ENCODE measurements around the gene UMODL1. TPM values are rescaled to one million over a fixed set of nuclear protein-coding genes. Genes with fewer than 3 reads are reported as not detected.

Gene UMODL1
- total RNA-seq, 2 experiments from 2014 or later: 7.4 to 12.3 TPM

DNA sequence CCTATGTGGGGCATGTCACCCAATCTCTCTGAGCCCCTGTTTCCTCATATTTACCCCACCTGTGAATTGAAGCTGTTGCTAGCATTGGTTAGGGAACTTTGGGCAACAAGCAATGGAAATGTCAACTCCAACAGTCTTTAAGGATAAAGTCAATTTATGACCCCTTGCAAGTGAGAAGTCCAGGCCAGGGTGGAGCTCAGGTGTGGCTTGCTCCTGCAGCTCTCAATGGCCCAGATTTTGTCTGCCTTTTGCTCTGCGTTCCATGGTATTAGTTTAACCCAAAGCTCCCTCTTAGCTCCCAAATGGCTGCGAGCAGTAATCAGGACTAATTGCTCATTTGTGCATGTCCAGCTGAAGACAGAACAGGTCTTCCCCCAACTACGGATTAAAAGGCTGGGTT is 77.5 kb downstream of the UMODL1 start:
- POLR2A ChIA-PET: no interaction called here
- intact Hi-C loops (cut with micrococcal nuclease; ENCODE audit: unreplicated experiment): loop anchor here (5.0 kb wide), 1 partner anchor 159 kb away; no protein-coding TSS in a partner anchor
- Histone ChIP-seq H3K9me2 (ENCODE audit: insufficient read depth, low read length) (no peaks in the 10 kb centered on the region), H4K20me1 (ENCODE audit: insufficient read depth, low read length) (no peaks in the 10 kb centered on the region), H3K9me3 (ENCODE audit: low read length) (no peaks in the 10 kb centered on the region), H2AFZ (ENCODE audit: low read length) (no peak overlapping the region), H3K27ac (ENCODE audit: low read depth, low read length, poor library complexity, severe bottlenecking) (no peak overlapping the region), H3K4me2 (ENCODE audit: low read length) (no peak overlapping the region), H3K36me3 (ENCODE audit: insufficient read depth, low read length) (no peaks in the 10 kb centered on the region), H3K79me2 (ENCODE audit: insufficient read depth, low read depth, low read length) (no peaks in the 10 kb centered on the region), H3K4me3 (ENCODE audit: low read depth, low read length, poor library complexity, severe bottlenecking) (no peak overlapping the region), H3K4me1 (ENCODE audit: insufficient read depth, low read length, poor library complexity, severe bottlenecking) (peaks cover 16% of the 10 kb centered on the region)
- CTCF ChIA-PET (ENCODE audit: unreplicated experiment): no interaction called here
- TF ChIP-seq EZH2phosphoT487 (IDR thresholded peaks at IDR 0.05; ENCODE audit: borderline replicate concordance, low read depth, low read length): no peak
- TF ChIP-seq CTCF (conservative IDR thresholded peaks at IDR 0.05; ENCODE audit: low read length): no peak
- DNase-seq (ENCODE audit: low spot score): no peak
- BruUV-seq (replicated peaks): no TSS peak

DNA sequence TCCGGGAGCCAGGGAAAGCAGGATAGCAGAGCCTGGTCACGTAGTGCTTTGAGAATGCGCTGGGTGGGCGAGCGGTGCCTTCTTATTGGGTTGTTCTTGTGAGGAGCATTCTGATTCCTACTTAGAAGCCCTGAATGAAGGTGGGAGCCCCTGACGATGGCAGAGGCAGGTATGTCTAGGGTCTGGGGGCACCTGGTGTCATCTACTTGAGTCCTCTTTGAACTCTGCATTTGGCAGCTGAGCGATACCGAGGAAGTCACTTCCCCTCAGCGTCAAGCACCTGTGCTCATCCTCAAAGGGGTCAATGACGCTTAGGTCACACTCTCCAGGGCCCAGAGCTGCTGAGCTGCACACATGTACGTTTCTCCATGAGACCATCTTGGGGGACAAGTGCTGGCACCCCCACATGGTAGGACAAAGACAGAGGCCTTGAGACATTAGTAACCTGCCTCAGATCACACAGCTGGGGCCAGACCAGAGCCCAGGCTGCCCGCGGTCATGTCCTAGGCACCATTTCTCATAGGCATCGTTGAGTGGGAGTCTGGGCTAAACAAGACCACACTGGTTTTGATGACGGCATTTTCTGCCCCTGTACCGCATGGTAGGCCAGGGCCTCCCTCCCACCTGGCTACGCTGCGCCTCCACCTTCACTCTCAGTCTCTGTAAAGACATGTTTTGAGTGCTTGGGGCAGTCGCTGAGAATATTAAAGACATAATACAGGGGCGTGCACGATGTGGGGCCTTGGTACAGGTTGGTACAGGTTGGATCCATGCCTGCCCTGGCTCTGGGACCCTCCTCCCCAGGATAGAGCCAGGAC is 78.7 kb downstream of the UMODL1 start:
- peak; percentile 27 for DNase-seq (ENCODE audit: low spot score)
- Histone ChIP-seq H3K36me3 (ENCODE audit: insufficient read depth, low read length) (no peaks in the 10 kb centered on the region), H3K4me2 (ENCODE audit: low read length) (no peak overlapping the region), H2AFZ (ENCODE audit: low read length) (no peak overlapping the region), H3K9me2 (ENCODE audit: insufficient read depth, low read length) (no peaks in the 10 kb centered on the region), H3K27ac (ENCODE audit: low read depth, low read length, poor library complexity, severe bottlenecking) (no peak overlapping the region), H3K4me3 (ENCODE audit: low read depth, low read length, poor library complexity, severe bottlenecking) (no peak overlapping the region), H3K79me2 (ENCODE audit: insufficient read depth, low read depth, low read length) (no peaks in the 10 kb centered on the region), H3K4me1 (ENCODE audit: insufficient read depth, low read length, poor library complexity, severe bottlenecking) (peaks cover 14% of the 10 kb centered on the region), H4K20me1 (ENCODE audit: insufficient read depth, low read length) (no peaks in the 10 kb centered on the region), H3K9me3 (ENCODE audit: low read length) (no peaks in the 10 kb centered on the region)
- intact Hi-C loops (cut with micrococcal nuclease; ENCODE audit: unreplicated experiment): loop anchor here (5.0 kb wide), 1 partner anchor 157 kb away; no protein-coding TSS in a partner anchor
- no TSS peak for BruUV-seq (replicated peaks)
- TF ChIP-seq EZH2phosphoT487 (IDR thresholded peaks at IDR 0.05; ENCODE audit: borderline replicate concordance, low read depth, low read length) (no peak), CTCF (conservative IDR thresholded peaks at IDR 0.05; ENCODE audit: low read length) (no peak)
- CTCF ChIA-PET (ENCODE audit: unreplicated experiment): interaction anchor here (0.6 kb wide), 1 partner anchor 225 kb away, joined by 3 read pairs; no protein-coding TSS in a partner anchor
- POLR2A ChIA-PET: no interaction called here

DNA sequence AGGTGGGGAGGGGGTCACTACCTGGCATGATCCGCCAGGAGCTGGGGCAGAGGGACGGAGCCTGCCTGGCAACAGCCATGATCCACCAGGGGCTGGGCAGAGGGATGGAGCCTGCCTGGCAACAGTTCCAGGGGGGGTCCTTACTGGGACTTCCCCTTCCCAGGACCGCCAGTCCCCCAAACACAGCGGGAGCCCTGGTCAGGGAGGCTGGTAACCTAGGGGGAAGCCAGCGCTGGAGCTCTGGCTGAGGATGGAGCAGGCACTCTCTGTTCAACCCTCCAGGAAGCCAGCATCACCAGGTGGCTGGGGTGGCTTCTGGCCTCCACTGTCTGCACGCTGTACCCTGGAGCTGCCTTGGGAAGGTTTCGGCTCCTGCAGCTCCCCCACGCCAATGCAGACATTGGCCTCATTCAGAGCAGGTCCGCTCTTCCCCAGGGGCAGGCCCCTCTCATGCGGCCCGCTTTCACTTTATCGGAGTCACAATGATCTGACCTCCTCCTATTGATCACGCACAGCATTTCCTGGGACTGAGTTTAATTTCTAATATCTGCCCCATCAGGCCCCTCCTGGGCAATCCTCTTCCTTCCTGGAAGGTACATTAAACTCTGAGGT is 79.5 kb downstream of the UMODL1 start:
- Histone ChIP-seq H3K79me2 (ENCODE audit: insufficient read depth, low read depth, low read length) (no peaks in the 10 kb centered on the region), H3K36me3 (ENCODE audit: insufficient read depth, low read length) (no peaks in the 10 kb centered on the region), H3K4me2 (ENCODE audit: low read length) (no peak overlapping the region), H3K4me1 (ENCODE audit: insufficient read depth, low read length, poor library complexity, severe bottlenecking) (peaks cover 7% of the 10 kb centered on the region), H3K27ac (ENCODE audit: low read depth, low read length, poor library complexity, severe bottlenecking) (no peak overlapping the region), H2AFZ (ENCODE audit: low read length) (no peak overlapping the region), H3K4me3 (ENCODE audit: low read depth, low read length, poor library complexity, severe bottlenecking) (no peak overlapping the region), H4K20me1 (ENCODE audit: insufficient read depth, low read length) (no peaks in the 10 kb centered on the region), H3K9me2 (ENCODE audit: insufficient read depth, low read length) (no peaks in the 10 kb centered on the region), H3K9me3 (ENCODE audit: low read length) (no peaks in the 10 kb centered on the region)
- no peak for TF ChIP-seq EZH2phosphoT487 (IDR thresholded peaks at IDR 0.05; ENCODE audit: borderline replicate concordance, low read depth, low read length)
- TF ChIP-seq CTCF (conservative IDR thresholded peaks at IDR 0.05; ENCODE audit: low read length): no peak
- POLR2A ChIA-PET: no interaction called here
- CTCF ChIA-PET (ENCODE audit: unreplicated experiment): interaction anchor here (0.6 kb wide), 1 partner anchor 226 kb away, joined by 3 read pairs; no protein-coding TSS in a partner anchor
- BruUV-seq (replicated peaks): no TSS peak
- intact Hi-C loops (cut with micrococcal nuclease; ENCODE audit: unreplicated experiment): no loop called here
- no peak for DNase-seq (ENCODE audit: low spot score)

All from OCI-LY7 (cell line).